ENCODE results near the gene FTL.
A peak's percentile ranks its signal among the peaks of the same experiment; 100 is the strongest.

The FTL gene

DNA sequence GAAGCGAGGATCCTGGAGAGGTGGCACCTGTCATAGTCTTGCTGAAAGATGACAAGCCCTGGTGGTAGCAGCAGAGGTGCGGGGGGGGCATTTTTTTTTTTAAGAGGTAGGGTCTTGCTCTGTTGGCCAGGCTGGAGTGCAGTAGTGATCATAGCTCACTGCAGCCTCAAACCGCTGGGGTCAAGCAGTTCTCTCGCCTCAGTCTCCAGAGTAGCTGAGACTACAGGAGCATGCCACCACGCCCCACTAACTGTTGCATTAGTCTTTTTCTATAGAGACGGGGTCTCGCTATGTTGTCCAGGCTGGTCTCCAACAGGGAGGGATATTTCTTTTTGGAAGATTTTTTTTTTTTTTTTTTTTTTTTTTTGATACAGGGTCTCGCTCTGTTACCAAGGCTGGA is 7.1 kb upstream of the FTL start:
- Mint-ChIP-seq H3K27ac (no peak overlapping the region), H3K36me3 (peaks cover 7% of the 10 kb centered on the region), H3K27me3 (no peaks in the 10 kb centered on the region), H3K4me1 (peaks cover 52% of the 10 kb centered on the region), H3K4me3 (no peak overlapping the region), H3K9me3 (no peaks in the 10 kb centered on the region)

DNA sequence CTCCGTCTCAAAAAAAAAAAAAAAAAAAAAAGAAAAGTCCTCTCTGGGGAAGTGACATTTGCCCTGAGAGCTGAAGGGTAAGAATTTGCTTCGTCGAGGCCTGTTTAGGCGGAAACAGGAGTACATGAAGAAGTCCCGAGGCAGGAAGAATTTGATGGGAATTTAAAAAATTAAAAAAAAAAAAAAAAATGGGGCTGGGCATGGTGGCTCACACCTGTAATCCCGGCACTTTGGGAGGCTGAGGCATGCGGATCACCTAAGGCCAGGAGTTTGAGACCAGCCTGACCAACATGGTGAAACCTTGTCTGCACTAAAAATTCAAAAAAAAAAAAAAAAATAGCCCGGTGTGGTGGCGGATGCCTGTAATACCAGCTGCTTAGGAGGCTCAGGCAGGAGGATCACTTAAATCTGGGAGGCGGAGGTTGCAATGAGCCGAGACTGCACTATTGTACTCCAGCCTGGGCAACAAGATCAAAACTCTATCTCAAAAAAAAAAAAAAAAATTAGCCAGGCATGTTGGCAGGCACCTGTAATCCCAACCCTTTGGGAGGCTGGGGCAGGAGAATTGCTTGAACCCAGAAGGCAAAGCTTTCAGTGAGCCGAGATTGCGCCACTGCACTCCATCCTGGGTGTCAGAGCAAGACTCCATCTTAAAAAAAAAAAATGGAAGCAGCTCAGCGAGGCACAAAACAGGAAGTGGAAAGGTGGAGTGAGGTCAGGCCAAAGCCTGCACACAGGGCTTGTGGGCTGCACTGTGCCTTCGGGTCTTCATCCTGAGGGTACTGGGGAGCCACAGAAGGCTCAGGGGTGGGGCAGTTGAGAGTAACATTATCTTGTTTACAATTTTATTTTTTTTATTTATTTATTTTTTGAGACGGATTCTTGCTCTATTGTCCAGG is 5.5 kb upstream of the FTL start:
- Mint-ChIP-seq H3K9me3 (no peaks in the 10 kb centered on the region), H3K27ac (no peak overlapping the region), H3K4me1 (peaks cover 64% of the 10 kb centered on the region), H3K4me3 (no peak overlapping the region), H3K27me3 (no peaks in the 10 kb centered on the region), H3K36me3 (peaks cover 6% of the 10 kb centered on the region)

DNA sequence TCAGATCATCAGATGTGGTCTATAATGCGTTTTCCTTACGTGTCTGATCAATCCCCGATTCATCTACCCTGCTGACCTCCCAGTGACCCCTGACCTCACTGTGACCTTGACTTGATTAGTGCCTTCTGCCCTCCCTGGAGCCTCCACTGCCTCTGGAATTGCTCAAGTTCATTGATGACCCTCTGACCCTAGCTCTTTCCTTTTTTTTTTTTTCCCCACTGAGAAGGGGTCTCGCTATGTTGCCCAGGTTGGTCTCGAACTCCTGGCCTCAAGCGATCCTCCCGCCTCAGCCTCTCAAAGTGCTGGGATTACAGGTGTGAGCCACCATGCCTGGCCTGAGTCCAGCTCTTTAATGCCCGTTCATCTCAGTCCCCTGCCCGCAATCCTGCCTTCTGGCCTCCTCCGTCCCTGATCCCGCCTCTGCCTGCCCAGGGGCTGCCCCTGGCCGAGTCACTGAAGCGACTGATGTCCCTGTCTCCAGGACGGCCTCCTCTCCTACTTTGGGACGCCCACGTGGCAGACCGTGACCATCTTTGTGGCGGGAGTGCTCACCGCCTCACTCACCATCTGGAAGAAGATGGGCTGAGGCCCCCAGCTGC is 4.0 kb upstream of the FTL start:
- Mint-ChIP-seq H3K36me3 (peaks cover 9% of the 10 kb centered on the region), H3K4me1 (peaks cover 69% of the 10 kb centered on the region), H3K9me3 (no peaks in the 10 kb centered on the region), H3K4me3 (no peak overlapping the region), H3K27me3 (no peaks in the 10 kb centered on the region), H3K27ac (peak overlapping the region; percentile 41)

DNA sequence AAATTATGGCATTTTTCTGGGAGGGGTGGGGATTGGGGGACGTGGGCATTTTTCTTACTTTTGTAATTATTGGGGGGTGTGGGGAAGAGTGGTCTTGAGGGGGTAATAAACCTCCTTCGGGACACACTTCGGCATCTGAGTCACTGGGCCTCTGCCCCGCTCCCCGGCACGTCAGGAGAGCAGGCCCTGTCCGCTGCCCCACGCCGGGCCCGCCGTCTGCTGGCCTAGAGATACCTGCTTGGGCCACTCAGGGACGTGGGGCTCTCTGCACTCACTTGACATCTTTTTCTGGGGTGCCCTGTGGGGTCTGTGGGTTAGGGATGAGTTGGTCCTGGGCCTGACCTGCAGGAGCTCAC is 3.5 kb upstream of the FTL start:
- H3K27ac Mint-ChIP-seq, result peak overlapping the region; percentile 72
- no peaks in the 10 kb centered on the region for H3K27me3 Mint-ChIP-seq
- no peaks in the 10 kb centered on the region for H3K9me3 Mint-ChIP-seq
- H3K4me3 Mint-ChIP-seq, result peak overlapping the region; percentile 60
- peaks cover 11% of the 10 kb centered on the region for H3K36me3 Mint-ChIP-seq
- H3K4me1 Mint-ChIP-seq, result peaks cover 70% of the 10 kb centered on the region

DNA sequence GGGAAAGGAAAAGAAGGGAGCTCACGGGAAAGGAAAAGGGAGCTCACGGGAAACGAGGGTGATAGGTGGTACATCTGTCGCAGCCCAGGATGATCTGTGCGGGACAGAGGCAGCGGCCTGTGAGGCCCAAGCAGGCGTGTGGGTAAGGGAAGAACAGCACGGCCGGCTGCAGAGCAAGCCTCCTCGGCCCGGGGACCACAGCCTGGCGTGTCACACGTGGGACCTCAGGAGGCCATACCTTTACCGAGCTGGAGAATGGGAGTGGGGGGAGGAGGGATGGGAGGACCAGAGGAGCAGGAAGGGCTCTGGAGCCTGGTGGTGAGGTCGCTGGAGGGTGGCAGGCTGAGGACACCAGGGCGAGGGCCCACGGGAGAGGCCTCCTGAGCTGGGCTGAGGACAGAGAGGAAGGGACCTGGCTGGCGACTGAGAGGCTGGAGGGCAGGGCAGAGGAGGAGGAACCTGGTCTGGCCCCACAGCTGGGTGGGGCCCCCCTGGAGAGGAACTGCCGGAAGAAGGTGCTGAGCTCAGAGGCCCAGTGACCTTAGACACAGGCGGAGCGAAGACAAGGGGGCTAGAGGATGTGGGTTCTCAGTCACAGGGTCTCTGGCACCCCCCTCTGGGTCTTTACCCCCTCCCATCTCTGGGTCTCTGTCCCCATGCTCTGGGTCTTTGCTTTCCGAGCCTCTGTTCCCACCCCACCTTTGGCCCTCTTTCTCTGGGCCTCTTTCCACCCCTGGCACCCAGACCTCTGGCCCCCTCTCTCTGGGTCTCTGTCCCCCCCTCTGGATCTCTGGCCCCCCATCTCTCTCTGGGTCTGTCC is 2.9 kb upstream of the FTL start:
- peak overlapping the region; percentile 72 for H3K27ac Mint-ChIP-seq
- H3K27me3 Mint-ChIP-seq, result no peaks in the 10 kb centered on the region
- H3K36me3 Mint-ChIP-seq, result peaks cover 11% of the 10 kb centered on the region
- peak overlapping the region; percentile 60 for H3K4me3 Mint-ChIP-seq
- H3K9me3 Mint-ChIP-seq, result no peaks in the 10 kb centered on the region
- peaks cover 68% of the 10 kb centered on the region for H3K4me1 Mint-ChIP-seq

DNA sequence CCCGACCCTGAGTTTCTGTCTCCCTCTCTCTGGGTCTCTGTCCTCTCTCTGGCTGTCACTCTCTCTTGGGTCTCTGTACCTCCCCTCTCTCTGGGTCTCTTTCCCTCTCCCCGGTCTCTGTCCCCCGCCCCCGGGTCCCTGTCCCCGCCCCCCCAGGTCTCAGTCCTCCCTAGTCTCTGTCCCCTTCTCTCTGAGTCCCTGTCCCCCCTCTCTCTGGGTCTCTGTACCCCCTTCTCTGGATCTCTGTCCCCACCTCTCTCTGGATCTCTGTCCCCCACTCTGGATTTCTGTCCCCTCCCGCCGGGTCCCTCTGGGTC is 2.3 kb upstream of the FTL start:
- H3K36me3 Mint-ChIP-seq, result peaks cover 11% of the 10 kb centered on the region

DNA sequence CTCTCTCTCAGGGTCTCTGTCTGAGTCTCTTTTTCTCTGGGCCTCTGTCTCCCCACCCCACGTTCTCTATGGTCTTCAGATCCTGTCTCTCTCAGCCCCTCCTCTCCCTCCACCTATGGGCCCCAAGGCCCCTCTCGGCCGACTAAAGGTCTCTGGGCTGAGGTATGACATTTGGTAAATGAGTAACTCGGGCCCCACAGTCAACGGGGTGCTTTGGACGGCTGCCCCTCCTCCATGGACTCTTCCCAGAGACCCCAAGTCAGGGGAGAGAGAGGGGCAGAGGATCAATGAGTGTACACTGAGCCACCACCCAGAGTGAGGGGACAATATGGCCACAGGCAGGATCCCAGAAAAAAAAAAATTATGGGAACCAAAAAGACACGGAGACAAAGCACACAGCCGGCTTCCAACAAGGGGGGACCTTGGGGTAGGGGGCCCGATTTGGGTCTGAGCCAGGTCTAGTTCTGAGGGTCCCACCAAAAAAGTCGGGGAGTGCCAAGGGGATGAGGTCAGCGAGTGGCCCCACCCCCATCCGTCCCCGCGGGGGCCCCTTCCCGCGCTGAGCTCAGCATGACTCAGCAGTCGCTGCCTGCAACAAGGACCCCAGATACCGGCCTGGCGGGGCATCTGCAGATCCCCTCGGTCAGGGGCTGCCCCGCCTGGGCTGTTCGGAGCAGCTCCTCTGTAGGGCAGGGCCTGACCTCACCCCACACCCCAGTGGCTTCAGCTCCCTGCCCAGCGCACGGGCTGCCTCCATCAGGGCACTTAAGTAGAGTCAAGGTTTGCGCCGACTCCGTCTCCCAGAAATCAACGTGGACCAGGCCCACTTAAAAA is 1.5 kb upstream of the FTL start:
- Mint-ChIP-seq H3K27me3 (no peaks in the 10 kb centered on the region), H3K4me3 (peak overlapping the region; percentile 95), H3K9me3 (no peaks in the 10 kb centered on the region), H3K36me3 (peaks cover 13% of the 10 kb centered on the region), H3K4me1 (peaks cover 63% of the 10 kb centered on the region), H3K27ac (peak overlapping the region; percentile 99)

More for the DNA sequence above, 2.3 kb upstream of the FTL start:
- Mint-ChIP-seq H3K9me3 (no peaks in the 10 kb centered on the region), H3K4me3 (peak overlapping the region; percentile 43), H3K27me3 (no peaks in the 10 kb centered on the region), H3K27ac (peak overlapping the region; percentile 68), H3K4me1 (peaks cover 64% of the 10 kb centered on the region)

DNA sequence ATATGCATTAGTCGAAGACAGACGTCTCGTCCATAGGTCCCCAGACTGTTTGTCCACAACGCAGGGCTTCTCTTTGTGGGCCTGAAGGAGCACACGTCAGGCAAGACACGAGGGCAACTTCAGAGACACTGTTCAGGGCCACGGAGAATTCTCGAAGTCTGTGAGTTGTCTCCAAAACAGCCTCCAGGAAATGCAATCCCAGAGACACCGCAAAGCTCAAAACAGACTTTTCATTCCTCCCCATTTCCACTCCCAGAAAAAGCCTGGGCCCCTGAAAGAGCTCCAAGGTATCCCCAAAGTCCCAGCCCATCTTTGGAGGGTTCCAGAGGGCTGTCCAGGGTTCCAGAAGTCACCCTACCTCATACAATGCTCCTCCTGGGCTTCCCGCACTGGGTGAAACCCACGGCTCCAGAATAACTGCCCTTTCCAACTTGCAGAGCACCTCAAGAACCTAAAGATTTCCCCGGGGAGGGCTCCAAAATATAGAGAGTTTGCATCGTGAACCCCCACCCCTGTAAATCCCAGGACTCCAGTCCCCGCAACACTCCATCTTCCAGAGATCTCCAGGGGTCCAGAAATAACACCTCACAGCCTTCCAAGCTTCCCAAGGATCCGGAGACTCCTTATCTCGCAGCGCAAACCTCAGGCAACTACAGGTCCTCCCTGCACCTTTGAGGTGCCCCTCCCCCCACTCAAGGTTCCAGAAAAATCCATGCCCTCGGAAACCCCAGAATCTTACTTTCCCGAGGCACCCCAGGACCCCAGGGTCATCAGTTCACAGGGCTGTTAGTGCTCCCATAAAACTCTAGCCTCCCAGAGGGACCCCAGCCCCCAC is 687 bp upstream of the FTL start:
- no peaks in the 10 kb centered on the region for H3K9me3 Mint-ChIP-seq
- peaks cover 59% of the 10 kb centered on the region for H3K4me1 Mint-ChIP-seq
- peak overlapping the region; percentile 95 for H3K4me3 Mint-ChIP-seq
- H3K27me3 Mint-ChIP-seq, result no peaks in the 10 kb centered on the region
- H3K27ac Mint-ChIP-seq, result peak overlapping the region; percentile 99
- peaks cover 13% of the 10 kb centered on the region for H3K36me3 Mint-ChIP-seq

DNA sequence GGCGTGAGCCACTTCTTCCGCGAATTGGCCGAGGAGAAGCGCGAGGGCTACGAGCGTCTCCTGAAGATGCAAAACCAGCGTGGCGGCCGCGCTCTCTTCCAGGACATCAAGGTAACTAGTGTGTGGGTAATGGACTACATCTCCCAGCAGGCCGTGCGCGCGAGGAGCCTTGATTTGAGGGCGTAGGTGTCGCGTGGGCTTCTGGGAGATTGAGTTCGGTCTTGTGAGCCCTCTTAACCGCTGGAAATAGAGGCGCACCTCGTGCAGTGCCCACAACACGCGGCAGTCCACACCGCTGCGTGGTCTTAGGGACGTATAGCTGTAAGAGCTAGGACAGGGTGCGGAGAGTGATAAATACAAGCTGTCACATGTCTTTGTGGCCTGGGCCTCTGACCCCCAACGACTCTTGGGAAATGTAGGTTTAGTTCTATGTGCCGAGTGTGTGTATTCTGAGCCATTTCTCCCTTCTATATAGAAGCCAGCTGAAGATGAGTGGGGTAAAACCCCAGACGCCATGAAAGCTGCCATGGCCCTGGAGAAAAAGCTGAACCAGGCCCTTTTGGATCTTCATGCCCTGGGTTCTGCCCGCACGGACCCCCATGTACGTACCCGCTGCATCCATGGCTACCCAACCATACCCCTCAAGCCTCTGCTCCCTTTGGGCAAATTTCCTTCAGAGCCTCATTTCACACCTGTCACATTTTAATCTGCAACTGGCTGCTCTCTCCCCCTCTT is 864 bp downstream of the FTL start:
- Mint-ChIP-seq H3K36me3 (peaks cover 12% of the 10 kb centered on the region), H3K9me3 (no peaks in the 10 kb centered on the region), H3K27ac (peak overlapping the region; percentile 99), H3K27me3 (no peaks in the 10 kb centered on the region), H3K4me3 (peak overlapping the region; percentile 95), H3K4me1 (peaks cover 62% of the 10 kb centered on the region)

DNA sequence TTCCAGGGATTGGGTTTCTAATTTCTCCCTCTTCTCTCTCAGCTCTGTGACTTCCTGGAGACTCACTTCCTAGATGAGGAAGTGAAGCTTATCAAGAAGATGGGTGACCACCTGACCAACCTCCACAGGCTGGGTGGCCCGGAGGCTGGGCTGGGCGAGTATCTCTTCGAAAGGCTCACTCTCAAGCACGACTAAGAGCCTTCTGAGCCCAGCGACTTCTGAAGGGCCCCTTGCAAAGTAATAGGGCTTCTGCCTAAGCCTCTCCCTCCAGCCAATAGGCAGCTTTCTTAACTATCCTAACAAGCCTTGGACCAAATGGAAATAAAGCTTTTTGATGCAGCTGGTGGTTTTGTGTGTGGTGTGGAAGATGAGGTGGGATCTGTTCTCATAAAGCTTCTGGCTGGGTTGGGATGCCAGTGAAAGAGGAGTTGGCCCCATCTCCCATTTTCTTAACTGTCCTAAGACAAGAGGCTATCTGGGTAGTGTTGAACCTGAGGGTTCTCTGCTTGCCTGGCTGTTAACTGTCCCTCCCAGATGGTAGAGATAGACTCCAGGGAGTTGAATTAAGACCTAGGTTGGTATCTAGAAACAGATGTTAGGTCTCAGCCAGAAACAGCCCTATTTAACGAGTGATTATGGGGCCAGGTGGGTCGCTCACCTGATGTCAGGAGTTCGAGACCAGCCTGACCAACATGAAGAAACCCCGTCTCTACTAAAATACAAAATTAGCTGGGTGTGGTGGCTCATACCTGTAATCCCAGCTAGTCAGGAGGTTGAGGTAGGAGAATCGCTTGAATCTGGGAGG is 1.6 kb downstream of the FTL start:
- peaks cover 58% of the 10 kb centered on the region for H3K4me1 Mint-ChIP-seq
- no peaks in the 10 kb centered on the region for H3K27me3 Mint-ChIP-seq
- H3K27ac Mint-ChIP-seq, result peak overlapping the region; percentile 99
- no peaks in the 10 kb centered on the region for H3K9me3 Mint-ChIP-seq
- H3K4me3 Mint-ChIP-seq, result peak overlapping the region; percentile 95
- peaks cover 10% of the 10 kb centered on the region for H3K36me3 Mint-ChIP-seq

DNA sequence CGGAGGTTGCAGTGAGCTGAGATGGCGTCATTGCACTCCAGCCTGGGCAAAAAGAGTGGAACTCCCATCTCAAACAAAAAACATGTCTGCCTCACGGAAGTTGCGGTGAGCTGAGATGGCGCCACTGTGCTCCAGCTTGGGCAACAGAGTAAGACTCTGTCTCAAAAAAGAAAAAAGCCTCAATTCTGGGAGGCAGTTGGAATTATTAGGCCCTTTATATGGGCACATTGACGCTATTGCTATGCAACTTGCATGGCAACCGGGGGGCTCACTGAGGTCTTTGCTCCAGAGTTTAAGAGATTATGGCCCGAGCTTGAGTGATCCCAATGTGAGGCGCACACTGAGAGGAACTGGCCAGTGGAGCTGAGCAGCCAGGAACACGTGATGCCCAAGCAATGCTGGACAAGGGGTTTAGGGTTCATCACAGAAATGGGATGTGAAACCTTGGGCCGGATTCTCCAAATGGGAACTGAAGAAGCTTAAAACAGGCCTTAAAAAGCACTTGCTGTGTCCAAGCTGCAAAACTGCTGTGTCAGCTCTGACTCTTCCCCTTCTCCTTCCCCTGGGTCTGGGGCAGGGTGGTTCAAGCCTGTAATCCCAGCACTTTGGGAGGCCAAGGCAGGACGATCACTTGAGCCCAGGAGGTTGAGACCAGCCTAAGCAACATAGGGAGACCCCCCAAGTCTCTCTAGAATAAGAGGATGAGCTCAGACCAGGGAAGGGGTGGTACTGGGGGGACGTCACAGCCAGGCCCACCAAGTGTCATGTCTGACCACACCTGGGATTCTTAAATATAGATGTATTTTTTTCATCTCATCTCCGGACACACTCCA is 2.5 kb downstream of the FTL start:
- Mint-ChIP-seq H3K27ac (peak overlapping the region; percentile 70), H3K9me3 (no peaks in the 10 kb centered on the region), H3K4me3 (peak overlapping the region; percentile 95), H3K36me3 (peaks cover 10% of the 10 kb centered on the region), H3K27me3 (no peaks in the 10 kb centered on the region), H3K4me1 (peaks cover 51% of the 10 kb centered on the region)

DNA sequence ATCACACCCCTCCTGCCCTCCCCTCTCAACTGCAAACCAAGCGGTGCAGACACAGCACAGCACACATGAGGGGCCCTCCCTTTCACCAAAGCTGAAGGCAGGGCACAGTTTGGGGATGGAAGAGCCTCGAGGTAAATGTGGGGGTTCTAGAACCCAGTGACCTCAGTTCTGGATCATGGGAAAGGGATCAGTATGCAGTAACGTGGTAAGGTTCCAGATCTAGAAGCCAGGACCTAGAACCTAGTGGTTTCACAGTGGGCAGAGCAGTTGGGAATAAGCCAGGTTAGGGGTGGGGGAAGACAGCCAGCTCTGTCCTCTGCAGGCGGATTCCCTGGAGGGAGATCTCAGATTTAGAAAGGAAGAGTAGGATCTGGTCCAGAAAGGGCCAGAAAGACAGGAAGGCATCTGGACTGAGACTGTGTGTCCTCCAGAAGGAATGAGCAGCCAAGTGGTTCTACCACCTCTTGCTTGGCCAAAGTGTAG is 3.1 kb downstream of the FTL start:
- peak overlapping the region; percentile 12 for H3K4me3 Mint-ChIP-seq

More for the DNA sequence above, 3.1 kb downstream of the FTL start:
- peaks cover 44% of the 10 kb centered on the region for H3K4me1 Mint-ChIP-seq
- H3K27ac Mint-ChIP-seq, result peak overlapping the region; percentile 70
- H3K27me3 Mint-ChIP-seq, result no peaks in the 10 kb centered on the region
- H3K36me3 Mint-ChIP-seq, result peaks cover 10% of the 10 kb centered on the region
- no peaks in the 10 kb centered on the region for H3K9me3 Mint-ChIP-seq
